Brain microvascular endothelial cell (primary cell): Measurements from ENCODE around the gene RNF187.

Experiments used
- DNase-seq: peaks from one replicate; pipeline ENCODE4 v3.0.0-alpha.2; 2020
- H3K27ac ChIP-seq: fragments of 250-450 bp; sonication (Bioruptor Pico); 2 replicates; pipeline ENCODE4 v1.5.1; 2020; ENCODE audit warnings: mild to moderate bottlenecking, moderate library complexity
- H3K27me3 ChIP-seq: fragments of 250-450 bp; sonication (Bioruptor Pico); replicated peaks from 2 replicates; pipeline ENCODE4 v1.5.1; 2020; ENCODE audit warnings: mild to moderate bottlenecking
- H3K36me3 ChIP-seq: fragments of 250-450 bp; sonication (Bioruptor Pico); replicated peaks from 2 replicates; pipeline ENCODE4 v1.5.1; 2020; ENCODE audit warnings: mild to moderate bottlenecking
- H3K4me3 ChIP-seq: 2 replicates; pipeline ENCODE4 v1.5.1; 2011; ENCODE audit warnings: low read depth, mild to moderate bottlenecking, control low read depth, low read length, moderate library complexity
- CTCF ChIP-seq: IDR thresholded peaks from 2 replicates; pipeline ENCODE4 v1.5.1; 2011; ENCODE audit warnings: low read depth, mild to moderate bottlenecking, moderate library complexity, low read length, control low read depth, inconsistent platforms; ENCODE audit errors: missing control alignments
- in situ Hi-C: cut with HindIII; loops from 2 replicates; pipeline ENCODE4 v1.10.0; 2017; ENCODE audit warnings: low sequenced_read_pairs, low pct_ligation_motif_present

Gene RNF187

GRCh38 chr1:228462560-228462959 lies 24.6 kb upstream of the RNF187 start:
- no peaks in the 10 kb centered on the region for H3K36me3 ChIP-seq
- peaks cover 18% of the 10 kb centered on the region for H3K27me3 ChIP-seq
- no peak for TF ChIP-seq CTCF
- DNase-seq: no peak
- no peak overlapping the region for H3K4me3 ChIP-seq
- no peak overlapping the region for H3K27ac ChIP-seq
- in situ Hi-C loops: no loop called here

GRCh38 chr1:228463009-228463558 lies 24.1 kb upstream of the RNF187 start:
- in situ Hi-C loops: no loop called here
- H3K27me3 ChIP-seq: peaks cover 23% of the 10 kb centered on the region
- no peak for DNase-seq
- H3K4me3 ChIP-seq: no peak overlapping the region
- H3K27ac ChIP-seq: no peak overlapping the region
- no peak for TF ChIP-seq CTCF
- H3K36me3 ChIP-seq: no peaks in the 10 kb centered on the region

GRCh38 chr1:228463559-228464455 lies 23.4 kb upstream of the RNF187 start:
- no peak for DNase-seq
- TF ChIP-seq CTCF: peak; percentile 12
- Histone ChIP-seq H3K4me3 (peak overlapping the region; percentile 52), H3K27ac (no peak overlapping the region), H3K36me3 (no peaks in the 10 kb centered on the region), H3K27me3 (peaks cover 29% of the 10 kb centered on the region)
- in situ Hi-C loops: no loop called here

GRCh38 chr1:228464487-228464983 lies 22.6 kb upstream of the RNF187 start:
- peak; percentile 84 for DNase-seq
- in situ Hi-C loops: no loop called here
- Histone ChIP-seq H3K4me3 (peak overlapping the region; percentile 52), H3K27ac (no peak overlapping the region), H3K27me3 (peaks cover 36% of the 10 kb centered on the region), H3K36me3 (no peaks in the 10 kb centered on the region)
- TF ChIP-seq CTCF: no peak

- no peaks in the 10 kb centered on the region for H3K36me3 ChIP-seq
- no peak for TF ChIP-seq CTCF
- H3K4me3 ChIP-seq: peak overlapping the region; percentile 52
- DNase-seq: no peak
- H3K27ac ChIP-seq: no peak overlapping the region
- in situ Hi-C loops: no loop called here
- H3K27me3 ChIP-seq: peaks cover 41% of the 10 kb centered on the region
Observed at GRCh38 chr1:228465141-228465540, 22.0 kb upstream of the RNF187 start.
